Measurements from ENCODE around the gene UBE2L6.

The UBE2L6 gene

GRCh38 chr11:57530215-57530595, 37.3 kb downstream of the UBE2L6 start:
- DNase-seq (ENCODE audit: low read depth), result no peak

GRCh38 chr11:57529012-57529411, 38.5 kb downstream of the UBE2L6 start:
- no peak for DNase-seq (ENCODE audit: low read depth)

GRCh38 chr11:57527056-57527631, 40.3 kb downstream of the UBE2L6 start:
- DNase-seq (ENCODE audit: low read depth), result peak; percentile 45

GRCh38 chr11:57523419-57523818, 44.1 kb downstream of the UBE2L6 start:
- DNase-seq (ENCODE audit: low read depth), result no peak

- DNase-seq (ENCODE audit: low read depth), result no peak
These were observed 46.4 kb downstream of the UBE2L6 start for GRCh38 chr11:57521116-57521515.

- DNase-seq (ENCODE audit: low read depth), result no peak
These were observed 51.4 kb downstream of the UBE2L6 start for GRCh38 chr11:57516061-57516443.

GRCh38 chr11:57515332-57516060, 52.0 kb downstream of the UBE2L6 start, which contains the start of gene SLC43A1:
TSS of gene SLC43A1 (minus strand) at chr11:57515702. CDS start at chr11:57514111, 1,591 bp downstream.
- DNase-seq (ENCODE audit: low read depth), result no peak

- DNase-seq (ENCODE audit: low read depth), result no peak
These were observed 52.7 kb downstream of the UBE2L6 start for GRCh38 chr11:57514538-57515331.

- DNase-seq (ENCODE audit: low read depth), result no peak
These were observed 53.4 kb downstream of the UBE2L6 start for GRCh38 chr11:57513911-57514537.

GRCh38 chr11:57513452-57513795, 54.0 kb downstream of the UBE2L6 start:
- DNase-seq (ENCODE audit: low read depth), result no peak

GRCh38 chr11:57512646-57513451, 54.6 kb downstream of the UBE2L6 start:
- no peak for DNase-seq (ENCODE audit: low read depth)

- DNase-seq (ENCODE audit: low read depth), result no peak
These were observed 55.6 kb downstream of the UBE2L6 start for GRCh38 chr11:57511741-57512430.

GRCh38 chr11:57508341-57509170, 58.9 kb downstream of the UBE2L6 start:
- DNase-seq (ENCODE audit: low read depth), result no peak

GRCh38 chr11:57506522-57506921, 61.0 kb downstream of the UBE2L6 start:
- DNase-seq (ENCODE audit: low read depth), result no peak

- no peak for DNase-seq (ENCODE audit: low read depth)
These were observed 63.0 kb downstream of the UBE2L6 start for GRCh38 chr11:57504511-57504910.

- DNase-seq (ENCODE audit: low read depth), result no peak
These were observed 64.6 kb downstream of the UBE2L6 start for GRCh38 chr11:57502870-57503269.

GRCh38 chr11:57502376-57502775, 65.1 kb downstream of the UBE2L6 start:
- DNase-seq (ENCODE audit: low read depth), result no peak

- DNase-seq (ENCODE audit: low read depth), result no peak
These were observed 65.5 kb downstream of the UBE2L6 start for GRCh38 chr11:57501953-57502352.
